ENCODE measurements around the gene ATG2B.
"Not testable (repeated sequence)": the region's sequence is repeated elsewhere in the genome, so short reads cannot be mapped to it uniquely, and the experiment has no call there.

The ATG2B gene

DNA sequence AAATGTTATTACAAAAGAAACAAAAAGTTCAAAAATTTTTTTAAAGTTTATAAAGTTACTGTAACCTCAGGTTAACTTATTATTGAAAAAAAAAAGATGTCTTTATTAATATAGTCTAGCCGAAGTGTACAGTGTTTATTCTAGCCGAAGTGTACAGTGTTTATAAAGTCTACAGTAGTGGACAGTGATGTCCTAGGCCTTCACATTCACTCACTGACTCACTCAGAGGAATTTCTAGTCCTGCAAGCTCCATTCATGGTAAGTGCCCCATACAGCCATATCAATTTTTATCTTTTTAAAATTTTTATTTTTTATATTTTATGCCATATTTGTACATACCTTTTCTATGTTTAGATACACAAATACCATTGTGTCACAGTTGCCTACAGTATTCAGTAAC lies 10.4 kb downstream of the ATG2B start:
- H3K9ac ChIP-seq (ENCODE audit: low read length in 2 of 2), result no peak overlapping the region
- no peak overlapping the region for H3K27ac ChIP-seq (ENCODE audit: low read length)
- H3K36me3 ChIP-seq (ENCODE audit: control insufficient read depth in 2 of 2, insufficient read depth in 2 of 2, low read length in 2 of 2), result no peaks in the 10 kb centered on the region
- no peaks in the 10 kb centered on the region for H3K27me3 ChIP-seq (ENCODE audit: control insufficient read depth in 1 of 2, insufficient read depth in 2 of 2, low read length in 2 of 2)
- no peak overlapping the region for H3K4me3 ChIP-seq (ENCODE audit: low read length in 2 of 2)
- H3K9me3 ChIP-seq (ENCODE audit: control insufficient read depth in 2 of 2, low read length in 2 of 2), result no peaks in the 10 kb centered on the region
- no peaks in the 10 kb centered on the region for H3K4me1 ChIP-seq (ENCODE audit: control insufficient read depth, insufficient read depth, low read length)

GRCh38 chr14:96351986-96352385 lies 11.2 kb downstream of the ATG2B start:
- H3K27me3 ChIP-seq (ENCODE audit: control insufficient read depth in 1 of 2, insufficient read depth in 2 of 2, low read length in 2 of 2), result no peaks in the 10 kb centered on the region
- no peaks in the 10 kb centered on the region for H3K4me1 ChIP-seq (ENCODE audit: control insufficient read depth, insufficient read depth, low read length)
- no peak overlapping the region for H3K9ac ChIP-seq (ENCODE audit: low read length in 2 of 2)
- no peak overlapping the region for H3K27ac ChIP-seq (ENCODE audit: low read length)
- no peak overlapping the region for H3K4me3 ChIP-seq (ENCODE audit: low read length in 2 of 2)
- no peaks in the 10 kb centered on the region for H3K9me3 ChIP-seq (ENCODE audit: control insufficient read depth in 2 of 2, low read length in 2 of 2)
- no peaks in the 10 kb centered on the region for H3K36me3 ChIP-seq (ENCODE audit: control insufficient read depth in 2 of 2, insufficient read depth in 2 of 2, low read length in 2 of 2)

- Histone ChIP-seq H3K9me3 (ENCODE audit: control insufficient read depth in 2 of 2, low read length in 2 of 2) (no peaks in the 10 kb centered on the region), H3K36me3 (ENCODE audit: control insufficient read depth in 2 of 2, insufficient read depth in 2 of 2, low read length in 2 of 2) (no peaks in the 10 kb centered on the region), H3K27ac (ENCODE audit: low read length) (no peak overlapping the region), H3K9ac (ENCODE audit: low read length in 2 of 2) (no peak overlapping the region), H3K4me1 (ENCODE audit: control insufficient read depth, insufficient read depth, low read length) (no peaks in the 10 kb centered on the region), H3K4me3 (ENCODE audit: low read length in 2 of 2) (no peak overlapping the region), H3K27me3 (ENCODE audit: control insufficient read depth in 1 of 2, insufficient read depth in 2 of 2, low read length in 2 of 2) (no peaks in the 10 kb centered on the region)
These were observed 13.7 kb downstream of the ATG2B start for GRCh38 chr14:96349286-96350075.

DNA sequence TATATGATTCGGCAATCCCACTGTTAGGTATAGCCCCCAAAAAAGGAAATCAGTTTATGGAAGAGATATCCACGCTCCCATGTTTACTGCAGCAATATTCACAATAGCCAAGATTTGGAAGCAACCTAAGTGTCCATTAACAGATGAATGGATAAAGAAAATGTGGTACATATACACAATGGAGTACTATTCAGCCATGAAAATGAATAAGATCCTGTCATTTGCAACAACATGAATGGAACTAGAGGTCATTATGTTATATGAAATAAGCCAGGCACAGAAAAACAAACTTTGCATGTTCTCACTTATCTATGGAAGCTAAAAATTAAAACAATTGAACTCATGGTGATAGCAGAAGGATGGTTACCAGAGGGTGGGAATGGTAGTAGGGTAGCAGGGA lies 15.2 kb downstream of the ATG2B start:
- not testable (repeated sequence) for H3K9ac ChIP-seq (ENCODE audit: low read length in 2 of 2); H3K27ac ChIP-seq (ENCODE audit: low read length); H3K4me1 ChIP-seq (ENCODE audit: control insufficient read depth, insufficient read depth, low read length); H3K27me3 ChIP-seq (ENCODE audit: control insufficient read depth in 1 of 2, insufficient read depth in 2 of 2, low read length in 2 of 2); H3K9me3 ChIP-seq (ENCODE audit: control insufficient read depth in 2 of 2, low read length in 2 of 2); H3K36me3 ChIP-seq (ENCODE audit: control insufficient read depth in 2 of 2, insufficient read depth in 2 of 2, low read length in 2 of 2); H3K4me3 ChIP-seq (ENCODE audit: low read length in 2 of 2)

DNA sequence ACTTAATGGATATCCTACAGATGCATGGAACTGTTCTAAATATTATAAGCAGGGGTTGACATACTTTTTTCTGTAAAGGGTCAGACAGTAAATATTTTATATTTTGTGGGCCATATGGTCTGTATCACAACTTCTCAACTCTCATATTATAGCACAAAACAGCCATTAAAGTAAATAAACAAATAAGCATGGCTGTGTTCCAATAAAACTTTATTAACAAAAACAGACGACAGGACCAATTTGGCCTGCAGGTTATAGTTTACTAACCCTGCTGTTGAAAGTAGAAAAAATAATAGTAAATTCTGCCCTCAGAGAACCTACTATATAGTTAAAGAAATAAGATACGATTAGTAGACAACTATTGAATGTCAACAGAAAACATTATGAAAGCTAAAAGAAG lies 17.5 kb downstream of the ATG2B start:
- H3K9ac ChIP-seq (ENCODE audit: low read length in 2 of 2), result no peak overlapping the region
- no peaks in the 10 kb centered on the region for H3K4me1 ChIP-seq (ENCODE audit: control insufficient read depth, insufficient read depth, low read length)
- no peaks in the 10 kb centered on the region for H3K27me3 ChIP-seq (ENCODE audit: control insufficient read depth in 1 of 2, insufficient read depth in 2 of 2, low read length in 2 of 2)
- peaks cover 0 to 4% of the 10 kb centered on the region in 2 donors for H3K36me3 ChIP-seq (ENCODE audit: control insufficient read depth in 2 of 2, insufficient read depth in 2 of 2, low read length in 2 of 2)
- H3K4me3 ChIP-seq (ENCODE audit: low read length in 2 of 2), result no peak overlapping the region
- no peak overlapping the region for H3K27ac ChIP-seq (ENCODE audit: low read length)
- H3K9me3 ChIP-seq (ENCODE audit: control insufficient read depth in 2 of 2, low read length in 2 of 2), result no peaks in the 10 kb centered on the region

GRCh38 chr14:96341323-96341722 lies 21.8 kb downstream of the ATG2B start:
- no peaks in the 10 kb centered on the region for H3K9me3 ChIP-seq (ENCODE audit: control insufficient read depth in 2 of 2, low read length in 2 of 2)
- H3K4me3 ChIP-seq (ENCODE audit: low read length in 2 of 2), result no peak overlapping the region
- H3K27ac ChIP-seq (ENCODE audit: low read length), result no peak overlapping the region
- H3K4me1 ChIP-seq (ENCODE audit: control insufficient read depth, insufficient read depth, low read length), result no peaks in the 10 kb centered on the region
- peaks cover 5 to 19% of the 10 kb centered on the region in 2 donors for H3K36me3 ChIP-seq (ENCODE audit: control insufficient read depth in 2 of 2, insufficient read depth in 2 of 2, low read length in 2 of 2)
- H3K9ac ChIP-seq (ENCODE audit: low read length in 2 of 2), result no peak overlapping the region
- H3K27me3 ChIP-seq (ENCODE audit: control insufficient read depth in 1 of 2, insufficient read depth in 2 of 2, low read length in 2 of 2), result no peaks in the 10 kb centered on the region

DNA sequence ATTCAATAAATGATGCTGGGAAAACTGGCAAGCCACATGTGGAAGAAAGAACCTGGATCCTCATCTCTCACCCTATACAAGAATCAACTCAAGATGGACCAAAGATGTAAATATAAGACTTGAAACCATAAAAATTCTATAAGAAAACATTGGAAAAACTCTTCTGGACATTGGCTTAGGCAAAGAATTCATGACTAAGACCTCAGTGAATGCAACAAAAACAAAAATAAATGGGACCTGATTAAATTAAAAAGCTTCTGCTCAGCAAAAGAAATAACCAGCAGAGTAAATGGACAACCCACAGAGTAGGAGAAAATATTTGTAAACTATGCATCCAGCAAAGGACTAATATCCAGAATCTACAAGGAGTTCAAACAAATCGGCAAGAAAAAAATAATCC lies 24.6 kb downstream of the ATG2B start:
- no peaks in the 10 kb centered on the region for H3K4me1 ChIP-seq (ENCODE audit: control insufficient read depth, insufficient read depth, low read length)
- peaks cover 7 to 23% of the 10 kb centered on the region in 2 donors for H3K36me3 ChIP-seq (ENCODE audit: control insufficient read depth in 2 of 2, insufficient read depth in 2 of 2, low read length in 2 of 2)
- no peaks in the 10 kb centered on the region for H3K9me3 ChIP-seq (ENCODE audit: control insufficient read depth in 2 of 2, low read length in 2 of 2)
- no peak overlapping the region for H3K9ac ChIP-seq (ENCODE audit: low read length in 2 of 2)
- H3K27ac ChIP-seq (ENCODE audit: low read length), result no peak overlapping the region
- no peak overlapping the region for H3K4me3 ChIP-seq (ENCODE audit: low read length in 2 of 2)
- H3K27me3 ChIP-seq (ENCODE audit: control insufficient read depth in 1 of 2, insufficient read depth in 2 of 2, low read length in 2 of 2), result no peaks in the 10 kb centered on the region

DNA sequence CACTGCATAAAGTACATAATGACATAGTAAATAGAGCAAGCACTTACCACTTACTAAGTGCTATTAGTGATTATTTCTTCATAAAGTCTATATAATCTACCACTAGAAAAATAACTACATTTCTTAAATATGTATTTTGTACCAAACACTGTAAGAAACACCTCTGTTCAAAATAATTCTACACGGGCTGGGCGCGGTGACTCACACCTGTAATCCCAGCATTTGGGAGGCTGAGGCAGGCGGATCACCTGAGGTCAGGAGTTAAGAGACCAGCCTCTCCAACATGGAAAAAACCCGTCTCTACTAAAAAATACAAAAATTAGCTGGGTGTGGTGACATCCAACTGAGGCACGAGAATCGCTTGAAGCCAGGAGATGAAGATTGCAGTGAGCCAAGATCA lies 38.9 kb downstream of the ATG2B start:
- Histone ChIP-seq H3K36me3 (ENCODE audit: control insufficient read depth in 2 of 2, insufficient read depth in 2 of 2, low read length in 2 of 2) (peaks cover 22 to 47% of the 10 kb centered on the region in 2 donors), H3K27ac (ENCODE audit: low read length) (no peak overlapping the region), H3K9ac (ENCODE audit: low read length in 2 of 2) (no peak overlapping the region), H3K4me3 (ENCODE audit: low read length in 2 of 2) (no peak overlapping the region), H3K4me1 (ENCODE audit: control insufficient read depth, insufficient read depth, low read length) (no peaks in the 10 kb centered on the region), H3K27me3 (ENCODE audit: control insufficient read depth in 1 of 2, insufficient read depth in 2 of 2, low read length in 2 of 2) (no peaks in the 10 kb centered on the region), H3K9me3 (ENCODE audit: control insufficient read depth in 2 of 2, low read length in 2 of 2) (no peaks in the 10 kb centered on the region)

- H3K4me1 ChIP-seq (ENCODE audit: control insufficient read depth, insufficient read depth, low read length), result no peaks in the 10 kb centered on the region
- no peaks in the 10 kb centered on the region for H3K27me3 ChIP-seq (ENCODE audit: control insufficient read depth in 1 of 2, insufficient read depth in 2 of 2, low read length in 2 of 2)
- H3K27ac ChIP-seq (ENCODE audit: low read length), result no peak overlapping the region
- H3K9ac ChIP-seq (ENCODE audit: low read length in 2 of 2), result no peak overlapping the region
- H3K4me3 ChIP-seq (ENCODE audit: low read length in 2 of 2), result no peak overlapping the region
- peaks cover 30 to 56% of the 10 kb centered on the region in 2 donors for H3K36me3 ChIP-seq (ENCODE audit: control insufficient read depth in 2 of 2, insufficient read depth in 2 of 2, low read length in 2 of 2)
- H3K9me3 ChIP-seq (ENCODE audit: control insufficient read depth in 2 of 2, low read length in 2 of 2), result no peaks in the 10 kb centered on the region
These were observed 42.5 kb downstream of the ATG2B start for GRCh38 chr14:96320605-96321004.

DNA sequence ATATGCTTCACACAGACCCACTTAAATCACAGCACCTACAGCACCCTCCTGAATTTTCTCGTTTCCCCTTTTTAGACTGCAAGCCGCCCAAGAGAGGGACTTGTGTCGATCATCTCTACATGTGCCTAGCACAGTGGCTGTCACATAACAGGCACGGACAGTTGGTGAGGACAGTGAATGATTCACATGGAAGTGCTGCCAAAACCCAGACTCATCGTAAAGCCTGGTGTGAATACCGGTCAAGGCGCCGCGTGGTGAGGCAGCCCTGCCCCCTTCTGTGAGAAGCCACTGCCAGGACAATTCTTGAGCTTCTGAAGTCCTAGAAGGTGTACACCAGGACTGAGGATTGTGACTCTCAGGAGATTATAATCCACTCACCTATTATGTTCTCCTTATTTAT lies 44.3 kb downstream of the ATG2B start:
- Histone ChIP-seq H3K9me3 (ENCODE audit: control insufficient read depth in 2 of 2, low read length in 2 of 2) (no peaks in the 10 kb centered on the region), H3K4me3 (ENCODE audit: low read length in 2 of 2) (no peak overlapping the region), H3K27me3 (ENCODE audit: control insufficient read depth in 1 of 2, insufficient read depth in 2 of 2, low read length in 2 of 2) (no peaks in the 10 kb centered on the region), H3K4me1 (ENCODE audit: control insufficient read depth, insufficient read depth, low read length) (no peaks in the 10 kb centered on the region), H3K27ac (ENCODE audit: low read length) (no peak overlapping the region), H3K36me3 (ENCODE audit: control insufficient read depth in 2 of 2, insufficient read depth in 2 of 2, low read length in 2 of 2) (peaks cover 33 to 49% of the 10 kb centered on the region in 2 donors), H3K9ac (ENCODE audit: low read length in 2 of 2) (no peak overlapping the region)

DNA sequence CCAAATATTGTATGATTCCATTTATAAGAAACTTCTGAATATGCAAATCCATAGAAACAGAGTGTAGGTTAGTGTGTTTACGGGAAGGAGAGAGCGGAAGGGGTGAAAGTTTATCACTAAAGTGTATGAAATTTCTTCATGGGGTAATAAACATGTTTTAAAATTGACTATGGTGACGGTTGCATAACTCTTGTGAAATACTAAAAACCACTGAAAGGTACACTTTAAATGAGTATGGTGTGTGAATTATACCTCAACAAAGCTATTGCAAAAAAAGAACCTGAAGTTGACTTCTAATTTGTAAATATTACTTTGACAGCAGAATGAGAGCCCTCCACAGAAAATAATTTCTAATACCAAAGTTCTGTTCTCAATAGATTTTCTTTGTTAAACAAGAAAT lies 47.1 kb downstream of the ATG2B start:
- no peaks in the 10 kb centered on the region for H3K4me1 ChIP-seq (ENCODE audit: control insufficient read depth, insufficient read depth, low read length)
- H3K36me3 ChIP-seq (ENCODE audit: control insufficient read depth in 2 of 2, insufficient read depth in 2 of 2, low read length in 2 of 2), result peaks cover 27 to 42% of the 10 kb centered on the region in 2 donors
- H3K9ac ChIP-seq (ENCODE audit: low read length in 2 of 2), result no peak overlapping the region
- no peak overlapping the region for H3K27ac ChIP-seq (ENCODE audit: low read length)
- H3K27me3 ChIP-seq (ENCODE audit: control insufficient read depth in 1 of 2, insufficient read depth in 2 of 2, low read length in 2 of 2), result no peaks in the 10 kb centered on the region
- no peak overlapping the region for H3K4me3 ChIP-seq (ENCODE audit: low read length in 2 of 2)
- H3K9me3 ChIP-seq (ENCODE audit: control insufficient read depth in 2 of 2, low read length in 2 of 2), result no peaks in the 10 kb centered on the region

Data from stomach smooth muscle (tissue), 2 donors.